ENCODE data around the gene NEB.

NEB gene

GRCh38 chr2:151518802-151519201, 215.5 kb downstream of the NEB start:
- Histone ChIP-seq H3K9me3 (ENCODE audit: control insufficient read depth, insufficient read depth, low read depth, low read length) (no peaks in the 10 kb centered on the region), H3K9ac (ENCODE audit: low read length) (no peak overlapping the region), H3K36me3 (ENCODE audit: control insufficient read depth, insufficient read depth, low read length) (no peaks in the 10 kb centered on the region), H3K27me3 (ENCODE audit: control insufficient read depth, insufficient read depth, low read length) (no peaks in the 10 kb centered on the region), H3K4me3 (ENCODE audit: low read depth, low read length) (no peak overlapping the region), H3K27ac (ENCODE audit: low read depth, low read length) (no peak overlapping the region), H3K4me1 (ENCODE audit: control insufficient read depth, insufficient read depth, low read length) (peaks cover 9% of the 10 kb centered on the region)

GRCh38 chr2:151508519-151508918, 225.8 kb downstream of the NEB start:
- no peak overlapping the region for H3K4me3 ChIP-seq (ENCODE audit: low read depth, low read length)
- peaks cover 4% of the 10 kb centered on the region; the same call in 1 of the 2 replicates for H3K36me3 ChIP-seq (ENCODE audit: control insufficient read depth, insufficient read depth, low read length)
- no peaks in the 10 kb centered on the region for H3K27me3 ChIP-seq (ENCODE audit: control insufficient read depth, insufficient read depth, low read length)
- no peak overlapping the region for H3K9ac ChIP-seq (ENCODE audit: low read length)
- no peak overlapping the region for H3K27ac ChIP-seq (ENCODE audit: low read depth, low read length)
- H3K9me3 ChIP-seq (ENCODE audit: control insufficient read depth, insufficient read depth, low read depth, low read length) = no peaks in the 10 kb centered on the region
- H3K4me1 ChIP-seq (ENCODE audit: control insufficient read depth, insufficient read depth, low read length) = peaks cover 4% of the 10 kb centered on the region; the same call in 1 of the 2 replicates

GRCh38 chr2:151506170-151506569, 228.1 kb downstream of the NEB start:
- peaks cover 4% of the 10 kb centered on the region; the same call in 1 of the 2 replicates for H3K4me1 ChIP-seq (ENCODE audit: control insufficient read depth, insufficient read depth, low read length)
- H3K9me3 ChIP-seq (ENCODE audit: control insufficient read depth, insufficient read depth, low read depth, low read length) = no peaks in the 10 kb centered on the region
- no peak overlapping the region for H3K9ac ChIP-seq (ENCODE audit: low read length)
- H3K27me3 ChIP-seq (ENCODE audit: control insufficient read depth, insufficient read depth, low read length) = no peaks in the 10 kb centered on the region
- H3K4me3 ChIP-seq (ENCODE audit: low read depth, low read length) = no peak overlapping the region
- no peak overlapping the region for H3K27ac ChIP-seq (ENCODE audit: low read depth, low read length)
- H3K36me3 ChIP-seq (ENCODE audit: control insufficient read depth, insufficient read depth, low read length) = peaks cover 4% of the 10 kb centered on the region; the same call in 1 of the 2 replicates

GRCh38 chr2:151498178-151498577, 236.1 kb downstream of the NEB start:
- Histone ChIP-seq H3K9ac (ENCODE audit: low read length) (no peak overlapping the region), H3K36me3 (ENCODE audit: control insufficient read depth, insufficient read depth, low read length) (0 out of 2 replicates have a peak, but pooled peaks cover 4% of the 10 kb centered on the region), H3K4me3 (ENCODE audit: low read depth, low read length) (no peak overlapping the region), H3K4me1 (ENCODE audit: control insufficient read depth, insufficient read depth, low read length) (no peaks in the 10 kb centered on the region; the same call in 1 of the 2 replicates), H3K27me3 (ENCODE audit: control insufficient read depth, insufficient read depth, low read length) (no peaks in the 10 kb centered on the region), H3K27ac (ENCODE audit: low read depth, low read length) (no peak overlapping the region), H3K9me3 (ENCODE audit: control insufficient read depth, insufficient read depth, low read depth, low read length) (no peaks in the 10 kb centered on the region)

GRCh38 chr2:151491496-151491895, 242.8 kb downstream of the NEB start:
- Histone ChIP-seq H3K27ac (ENCODE audit: low read depth, low read length) (no peak overlapping the region), H3K27me3 (ENCODE audit: control insufficient read depth, insufficient read depth, low read length) (no peaks in the 10 kb centered on the region), H3K9ac (ENCODE audit: low read length) (no peak overlapping the region), H3K4me3 (ENCODE audit: low read depth, low read length) (no peak overlapping the region), H3K9me3 (ENCODE audit: control insufficient read depth, insufficient read depth, low read depth, low read length) (no peaks in the 10 kb centered on the region), H3K4me1 (ENCODE audit: control insufficient read depth, insufficient read depth, low read length) (peaks cover 17% of the 10 kb centered on the region; the same call in 1 of the 2 replicates), H3K36me3 (ENCODE audit: control insufficient read depth, insufficient read depth, low read length) (peaks cover 17% of the 10 kb centered on the region)

GRCh38 chr2:151490276-151490675, 244.0 kb downstream of the NEB start:
- peaks cover 27% of the 10 kb centered on the region for H3K36me3 ChIP-seq (ENCODE audit: control insufficient read depth, insufficient read depth, low read length)
- no peaks in the 10 kb centered on the region for H3K27me3 ChIP-seq (ENCODE audit: control insufficient read depth, insufficient read depth, low read length)
- no peak overlapping the region for H3K27ac ChIP-seq (ENCODE audit: low read depth, low read length)
- H3K4me1 ChIP-seq (ENCODE audit: control insufficient read depth, insufficient read depth, low read length) = peaks cover 17% of the 10 kb centered on the region; the same call in 1 of the 2 replicates
- no peak overlapping the region for H3K4me3 ChIP-seq (ENCODE audit: low read depth, low read length)
- no peak overlapping the region for H3K9ac ChIP-seq (ENCODE audit: low read length)
- no peaks in the 10 kb centered on the region for H3K9me3 ChIP-seq (ENCODE audit: control insufficient read depth, insufficient read depth, low read depth, low read length)

GRCh38 chr2:151486053-151486452, 248.2 kb downstream of the NEB start:
- no peak overlapping the region for H3K27ac ChIP-seq (ENCODE audit: low read depth, low read length)
- H3K27me3 ChIP-seq (ENCODE audit: control insufficient read depth, insufficient read depth, low read length) = no peaks in the 10 kb centered on the region
- H3K9ac ChIP-seq (ENCODE audit: low read length) = no peak overlapping the region
- no peaks in the 10 kb centered on the region for H3K9me3 ChIP-seq (ENCODE audit: control insufficient read depth, insufficient read depth, low read depth, low read length)
- no peak overlapping the region for H3K4me3 ChIP-seq (ENCODE audit: low read depth, low read length)
- H3K4me1 ChIP-seq (ENCODE audit: control insufficient read depth, insufficient read depth, low read length) = no peaks in the 10 kb centered on the region
- H3K36me3 ChIP-seq (ENCODE audit: control insufficient read depth, insufficient read depth, low read length) = peaks cover 50% of the 10 kb centered on the region

- Histone ChIP-seq H3K4me1 (ENCODE audit: control insufficient read depth, insufficient read depth, low read length) (no peaks in the 10 kb centered on the region), H3K4me3 (ENCODE audit: low read depth, low read length) (no peak overlapping the region), H3K9ac (ENCODE audit: low read length) (no peak overlapping the region), H3K36me3 (ENCODE audit: control insufficient read depth, insufficient read depth, low read length) (peaks cover 68% of the 10 kb centered on the region), H3K27ac (ENCODE audit: low read depth, low read length) (no peak overlapping the region), H3K27me3 (ENCODE audit: control insufficient read depth, insufficient read depth, low read length) (no peaks in the 10 kb centered on the region), H3K9me3 (ENCODE audit: control insufficient read depth, insufficient read depth, low read depth, low read length) (no peaks in the 10 kb centered on the region)
Measured at GRCh38 chr2:151484100-151484499, 250.2 kb downstream of the NEB start.

GRCh38 chr2:151483546-151483945, 250.7 kb downstream of the NEB start:
- no peaks in the 10 kb centered on the region for H3K9me3 ChIP-seq (ENCODE audit: control insufficient read depth, insufficient read depth, low read depth, low read length)
- H3K9ac ChIP-seq (ENCODE audit: low read length) = no peak overlapping the region
- H3K36me3 ChIP-seq (ENCODE audit: control insufficient read depth, insufficient read depth, low read length) = peaks cover 73% of the 10 kb centered on the region
- no peak overlapping the region for H3K4me3 ChIP-seq (ENCODE audit: low read depth, low read length)
- no peak overlapping the region for H3K27ac ChIP-seq (ENCODE audit: low read depth, low read length)
- no peaks in the 10 kb centered on the region for H3K4me1 ChIP-seq (ENCODE audit: control insufficient read depth, insufficient read depth, low read length)
- no peaks in the 10 kb centered on the region for H3K27me3 ChIP-seq (ENCODE audit: control insufficient read depth, insufficient read depth, low read length)

- Histone ChIP-seq H3K27me3 (ENCODE audit: control insufficient read depth, insufficient read depth, low read length) (no peaks in the 10 kb centered on the region), H3K4me3 (ENCODE audit: low read depth, low read length) (no peak overlapping the region), H3K4me1 (ENCODE audit: control insufficient read depth, insufficient read depth, low read length) (no peaks in the 10 kb centered on the region), H3K36me3 (ENCODE audit: control insufficient read depth, insufficient read depth, low read length) (peaks cover 81% of the 10 kb centered on the region), H3K9ac (ENCODE audit: low read length) (no peak overlapping the region), H3K9me3 (ENCODE audit: control insufficient read depth, insufficient read depth, low read depth, low read length) (no peaks in the 10 kb centered on the region), H3K27ac (ENCODE audit: low read depth, low read length) (no peak overlapping the region)
Measured at GRCh38 chr2:151482171-151482725, 252.0 kb downstream of the NEB start.

- Histone ChIP-seq H3K9me3 (ENCODE audit: control insufficient read depth, insufficient read depth, low read depth, low read length) (no peaks in the 10 kb centered on the region), H3K4me1 (ENCODE audit: control insufficient read depth, insufficient read depth, low read length) (no peaks in the 10 kb centered on the region), H3K36me3 (ENCODE audit: control insufficient read depth, insufficient read depth, low read length) (peaks cover 86% of the 10 kb centered on the region), H3K27ac (ENCODE audit: low read depth, low read length) (no peak overlapping the region), H3K9ac (ENCODE audit: low read length) (no peak overlapping the region), H3K4me3 (ENCODE audit: low read depth, low read length) (no peak overlapping the region), H3K27me3 (ENCODE audit: control insufficient read depth, insufficient read depth, low read length) (no peaks in the 10 kb centered on the region)
Measured at GRCh38 chr2:151481744-151482143, 252.5 kb downstream of the NEB start.
